Lower leg skin (tissue), 4 donors: ENCODE results near the gene OAF. TPM values are rescaled to one million over a fixed set of nuclear protein-coding genes. Genes with fewer than 3 reads are reported as not detected.

Experiments used
- DNase-seq, 2 donors: peaks; one replicate each; pipeline ENCODE4 v3.0.0-alpha.2; 2019; ENCODE audit warnings: low spot score in 2 of 2
- H3K4me3 ChIP-seq: fragments of 200-600 bp; sonication (generic); 2 replicates; pipeline ENCODE4 v1.5.1; 2017; ENCODE audit warnings: mild to moderate bottlenecking, low read depth; ENCODE audit not compliant: poor library complexity, severe bottlenecking
- POLR2A ChIP-seq, 2 donors: fragments of 450-650 bp; IDR thresholded peaks; one replicate each; pipeline ENCODE4 v1.6.1; 2016 to 2017; ENCODE audit warnings: antibody characterized with exemption in 2 of 2, mild to moderate bottlenecking in 1 of 2, moderate library complexity in 1 of 2
- WGBS, 2 donors: methylation state at CpG; one replicate each; pipeline ENCODE4 v1.1.5; 2018; 5-methylcytosine and 5-hydroxymethylcytosine counted together
- intact Hi-C: fragments of 100-400 bp; cut with DNase I; formaldehyde crosslinking; loops from one replicate; pipeline ENCODE4 v1.15.0; 2023; ENCODE audit warnings: low total_unique reads
- total RNA-seq, 4 donors: library from RNA; depleted of rRNA; stranded (reverse); fragments of >200 nt; gene quantifications; one replicate each; pipeline ENCODE4 v1.1.0, GENCODE V29; 2016
- TF ChIP-seq, protein P1 (sequence below), 3 donors: fragments of 450-650 bp; IDR thresholded peaks; one replicate each; pipeline ENCODE4 v1.5.1; 2016; ENCODE audit warnings: antibody characterized with exemption in 3 of 3, mild to moderate bottlenecking in 3 of 3, moderate library complexity in 2 of 3

OAF gene
- total RNA-seq, 4 donors from 2014 or later = 3.0 to 15.4 (median 9.1) TPM

GRCh38 chr11:120261931-120262330 lies 51.1 kb downstream of the OAF start:
- 65 to 95% methylated on average over 3 of the region's 3 CpGs for WGBS, 2 donors
- intact Hi-C loops = no loop called here
- TF ChIP-seq POLR2A (IDR thresholded peaks at IDR 0.05) = no peak
- TF ChIP-seq, protein P1, sequence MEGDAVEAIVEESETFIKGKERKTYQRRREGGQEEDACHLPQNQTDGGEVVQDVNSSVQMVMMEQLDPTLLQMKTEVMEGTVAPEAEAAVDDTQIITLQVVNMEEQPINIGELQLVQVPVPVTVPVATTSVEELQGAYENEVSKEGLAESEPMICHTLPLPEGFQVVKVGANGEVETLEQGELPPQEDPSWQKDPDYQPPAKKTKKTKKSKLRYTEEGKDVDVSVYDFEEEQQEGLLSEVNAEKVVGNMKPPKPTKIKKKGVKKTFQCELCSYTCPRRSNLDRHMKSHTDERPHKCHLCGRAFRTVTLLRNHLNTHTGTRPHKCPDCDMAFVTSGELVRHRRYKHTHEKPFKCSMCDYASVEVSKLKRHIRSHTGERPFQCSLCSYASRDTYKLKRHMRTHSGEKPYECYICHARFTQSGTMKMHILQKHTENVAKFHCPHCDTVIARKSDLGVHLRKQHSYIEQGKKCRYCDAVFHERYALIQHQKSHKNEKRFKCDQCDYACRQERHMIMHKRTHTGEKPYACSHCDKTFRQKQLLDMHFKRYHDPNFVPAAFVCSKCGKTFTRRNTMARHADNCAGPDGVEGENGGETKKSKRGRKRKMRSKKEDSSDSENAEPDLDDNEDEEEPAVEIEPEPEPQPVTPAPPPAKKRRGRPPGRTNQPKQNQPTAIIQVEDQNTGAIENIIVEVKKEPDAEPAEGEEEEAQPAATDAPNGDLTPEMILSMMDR (IDR thresholded peaks at IDR 0.05) = no peak
- H3K4me3 ChIP-seq = no peak overlapping the region
- DNase-seq = no peak

DNA sequence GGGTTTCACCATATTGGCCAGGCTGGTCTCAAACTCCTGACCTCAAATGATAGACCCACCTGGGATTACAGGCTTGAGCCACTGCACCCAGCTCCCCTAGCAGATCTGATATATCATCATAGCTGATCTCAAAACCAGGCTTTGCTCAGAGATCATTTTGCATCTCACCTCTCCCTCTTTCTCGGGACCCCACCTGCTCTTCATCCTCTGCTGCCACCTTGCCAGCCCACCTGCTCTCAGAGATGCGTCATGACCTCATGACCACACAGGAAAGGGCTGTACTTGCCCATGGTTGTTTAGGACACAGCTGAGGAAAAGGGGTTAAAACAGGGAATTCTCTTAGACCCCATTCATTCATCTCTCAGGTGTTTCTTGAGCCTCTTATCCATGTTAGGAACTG lies 56.5 kb downstream of the OAF start:
- no peak overlapping the region for H3K4me3 ChIP-seq
- TF ChIP-seq, protein P1 (IDR thresholded peaks at IDR 0.05) = no peak
- no peak for TF ChIP-seq POLR2A (IDR thresholded peaks at IDR 0.05)
- intact Hi-C loops = no loop called here
- DNase-seq = no peak
- 65 to 93% methylated on average over 2 of the region's 2 CpGs for WGBS, 2 donors

GRCh38 chr11:120268686-120269085 lies 57.9 kb downstream of the OAF start:
- DNase-seq = no peak
- WGBS, 2 donors = 74 to 80% methylated on average over 5 of the region's 5 CpGs
- no peak overlapping the region for H3K4me3 ChIP-seq
- intact Hi-C loops = no loop called here
- no peak for TF ChIP-seq POLR2A (IDR thresholded peaks at IDR 0.05)
- TF ChIP-seq, protein P1 (IDR thresholded peaks at IDR 0.05) = no peak

DNA sequence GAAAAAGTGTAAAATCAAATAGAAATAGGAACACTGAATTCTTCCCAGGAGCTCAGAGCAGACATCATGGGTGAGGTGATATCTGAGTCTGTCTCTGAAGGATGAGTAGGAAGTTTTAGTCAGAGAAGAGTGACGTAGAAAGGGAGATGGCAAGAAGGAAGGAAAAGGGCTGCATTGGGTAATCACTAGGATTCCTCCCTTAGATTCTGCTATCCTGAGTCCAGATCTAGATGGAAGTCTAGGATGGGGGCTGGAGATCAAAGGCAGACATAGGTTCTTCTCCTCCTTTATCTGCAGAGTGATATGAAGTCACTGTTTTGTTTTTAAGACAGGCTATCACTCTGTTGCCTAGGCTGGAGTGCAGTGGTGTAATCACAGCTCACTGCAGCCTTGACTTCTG lies 59.6 kb downstream of the OAF start:
- no peak for DNase-seq
- WGBS, 2 donors = 50 to 64% methylated on average over 1 of the region's 1 CpG
- TF ChIP-seq, protein P1 (IDR thresholded peaks at IDR 0.05) = no peak
- TF ChIP-seq POLR2A (IDR thresholded peaks at IDR 0.05) = no peak
- intact Hi-C loops = no loop called here
- H3K4me3 ChIP-seq = no peak overlapping the region

DNA sequence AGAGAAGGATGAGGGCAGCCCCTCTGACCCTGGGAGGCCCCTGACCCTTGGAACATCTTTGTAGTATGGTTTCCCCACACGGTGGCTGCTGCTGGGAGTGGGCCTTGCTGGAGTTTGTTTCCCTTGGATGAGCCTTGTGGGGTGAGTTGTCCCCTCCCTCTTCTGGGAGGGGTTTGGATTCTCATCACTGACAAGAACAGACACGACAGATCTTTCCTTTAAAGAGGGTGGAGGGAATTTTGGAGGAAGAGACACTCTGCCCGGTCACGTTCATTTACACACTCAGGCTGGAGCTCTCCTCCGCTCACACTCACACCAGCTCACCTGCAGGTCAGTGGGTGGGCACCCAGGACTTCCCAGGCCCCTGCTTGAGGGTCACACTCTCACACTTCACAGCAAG lies 60.8 kb downstream of the OAF start:
- intact Hi-C loops = no loop called here
- no peak overlapping the region for H3K4me3 ChIP-seq
- TF ChIP-seq, protein P1 (IDR thresholded peaks at IDR 0.05) = no peak
- no peak for TF ChIP-seq POLR2A (IDR thresholded peaks at IDR 0.05)
- DNase-seq = peak in 1 of 2 donors; percentile 36
- WGBS, 2 donors = 40 to 47% methylated on average over 4 to 5 of the region's 5 CpGs

DNA sequence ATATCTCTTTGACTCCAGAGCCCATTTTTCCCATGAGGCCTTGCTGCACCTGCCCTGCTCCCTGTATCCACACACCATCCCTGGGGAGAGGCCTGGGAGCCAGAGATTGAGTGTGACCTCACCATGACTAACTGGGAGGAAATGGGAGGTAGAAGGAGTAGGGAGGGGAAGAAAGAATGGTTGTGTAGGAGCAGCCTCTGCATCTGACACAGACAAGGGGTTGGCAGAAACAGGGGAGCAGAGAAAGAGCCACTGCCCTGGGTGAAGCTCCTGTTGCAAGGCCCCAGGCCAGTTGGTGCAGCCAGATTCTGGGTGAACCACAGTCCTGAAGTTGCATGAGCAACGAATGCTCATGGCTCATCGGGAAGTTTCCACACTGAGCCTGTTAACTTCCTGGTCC lies 61.5 kb downstream of the OAF start:
- WGBS, 2 donors = 37 to 52% methylated on average over 2 of the region's 2 CpGs
- no peak overlapping the region for H3K4me3 ChIP-seq
- no peak for DNase-seq
- intact Hi-C loops = no loop called here
- TF ChIP-seq, protein P1 (IDR thresholded peaks at IDR 0.05) = no peak
- no peak for TF ChIP-seq POLR2A (IDR thresholded peaks at IDR 0.05)
